ENCODE results near the gene VSTM2B.

VSTM2B gene

DNA sequence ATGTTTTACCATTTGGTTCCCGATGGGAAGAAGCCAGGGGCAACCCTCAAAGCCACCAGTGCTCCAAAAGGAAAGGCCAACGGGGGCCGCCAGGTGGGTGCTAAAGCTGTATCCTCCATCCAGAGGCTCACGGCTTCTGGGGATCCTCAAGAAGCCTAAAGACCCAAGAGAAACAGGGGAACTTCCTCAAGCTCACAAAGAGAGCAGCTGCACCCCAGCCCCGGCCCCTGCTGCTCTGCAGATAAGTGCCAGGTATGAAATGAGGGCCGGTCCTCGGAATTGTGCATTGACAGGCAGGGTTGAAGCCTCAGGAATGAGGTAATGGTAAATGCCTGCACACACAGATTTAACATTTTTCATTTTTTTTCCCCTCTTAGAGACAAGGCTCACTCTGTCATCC is 72.2 kb downstream of the VSTM2B start:
- H3K9ac ChIP-seq (ENCODE audit: low read length in 2 of 2), result no peak overlapping the region
- H3K27me3 ChIP-seq (ENCODE audit: control insufficient read depth in 1 of 2, insufficient read depth in 2 of 2, low read length in 2 of 2), result peaks cover 8 to 13% of the 10 kb centered on the region in 2 donors
- no peaks in the 10 kb centered on the region for H3K36me3 ChIP-seq (ENCODE audit: control insufficient read depth in 2 of 2, insufficient read depth in 2 of 2, low read length in 2 of 2)
- no peaks in the 10 kb centered on the region for H3K4me1 ChIP-seq (ENCODE audit: control insufficient read depth, insufficient read depth, low read length)
- no peak overlapping the region for H3K4me3 ChIP-seq (ENCODE audit: low read length in 2 of 2)
- H3K27ac ChIP-seq (ENCODE audit: low read length), result no peak overlapping the region
- no peaks in the 10 kb centered on the region for H3K9me3 ChIP-seq (ENCODE audit: control insufficient read depth in 2 of 2, low read length in 2 of 2)

DNA sequence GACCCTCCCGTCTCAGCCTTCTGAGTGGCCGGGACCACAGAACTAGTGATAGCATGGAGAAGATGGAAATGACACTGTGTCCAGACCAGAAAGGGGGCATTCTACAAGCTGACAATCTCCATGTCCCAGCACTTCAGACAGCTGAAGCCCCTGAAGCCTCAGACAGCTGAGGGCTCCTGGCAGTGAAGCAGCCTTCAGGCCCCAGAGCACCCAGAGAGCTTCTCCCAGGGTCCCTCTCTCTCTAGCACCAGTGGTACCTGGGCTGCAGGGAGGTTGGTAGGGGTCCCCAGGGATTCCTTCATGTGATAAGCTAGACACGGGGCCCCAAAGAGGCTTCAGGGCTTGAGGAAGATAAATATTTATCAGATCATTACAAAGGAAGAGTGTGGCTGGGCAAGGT is 72.7 kb downstream of the VSTM2B start:
- H3K27ac ChIP-seq (ENCODE audit: low read length), result no peak overlapping the region
- no peaks in the 10 kb centered on the region for H3K4me1 ChIP-seq (ENCODE audit: control insufficient read depth, insufficient read depth, low read length)
- no peak overlapping the region for H3K4me3 ChIP-seq (ENCODE audit: low read length in 2 of 2)
- no peaks in the 10 kb centered on the region for H3K36me3 ChIP-seq (ENCODE audit: control insufficient read depth in 2 of 2, insufficient read depth in 2 of 2, low read length in 2 of 2)
- H3K9ac ChIP-seq (ENCODE audit: low read length in 2 of 2), result no peak overlapping the region
- peaks cover 8 to 13% of the 10 kb centered on the region in 2 donors for H3K27me3 ChIP-seq (ENCODE audit: control insufficient read depth in 1 of 2, insufficient read depth in 2 of 2, low read length in 2 of 2)
- H3K9me3 ChIP-seq (ENCODE audit: control insufficient read depth in 2 of 2, low read length in 2 of 2), result no peaks in the 10 kb centered on the region

DNA sequence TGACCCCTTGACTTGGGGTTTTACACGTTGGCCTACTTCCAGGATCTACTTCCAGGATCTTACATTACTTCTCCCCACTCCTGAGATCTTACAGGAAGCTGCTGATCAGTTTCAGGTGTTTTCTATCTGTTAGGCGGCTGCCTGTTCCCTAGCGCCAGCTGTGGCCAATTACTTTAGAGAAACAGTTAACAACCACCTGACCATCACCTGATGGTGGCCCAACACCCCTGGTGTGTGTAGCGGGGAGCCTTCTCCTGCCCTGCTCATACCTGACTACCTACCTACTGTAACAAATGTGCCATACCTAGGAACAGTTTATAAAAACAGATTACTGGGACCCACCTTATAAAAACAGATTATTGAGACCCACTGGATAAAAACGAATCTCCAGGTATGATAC is 77.5 kb downstream of the VSTM2B start:
- H3K36me3 ChIP-seq (ENCODE audit: control insufficient read depth in 2 of 2, insufficient read depth in 2 of 2, low read length in 2 of 2), result no peaks in the 10 kb centered on the region
- no peak overlapping the region for H3K27ac ChIP-seq (ENCODE audit: low read length)
- no peaks in the 10 kb centered on the region for H3K9me3 ChIP-seq (ENCODE audit: control insufficient read depth in 2 of 2, low read length in 2 of 2)
- no peak overlapping the region for H3K4me3 ChIP-seq (ENCODE audit: low read length in 2 of 2)
- no peaks in the 10 kb centered on the region for H3K27me3 ChIP-seq (ENCODE audit: control insufficient read depth in 1 of 2, insufficient read depth in 2 of 2, low read length in 2 of 2)
- no peak overlapping the region for H3K9ac ChIP-seq (ENCODE audit: low read length in 2 of 2)
- peaks cover 12% of the 10 kb centered on the region for H3K4me1 ChIP-seq (ENCODE audit: control insufficient read depth, insufficient read depth, low read length)

DNA sequence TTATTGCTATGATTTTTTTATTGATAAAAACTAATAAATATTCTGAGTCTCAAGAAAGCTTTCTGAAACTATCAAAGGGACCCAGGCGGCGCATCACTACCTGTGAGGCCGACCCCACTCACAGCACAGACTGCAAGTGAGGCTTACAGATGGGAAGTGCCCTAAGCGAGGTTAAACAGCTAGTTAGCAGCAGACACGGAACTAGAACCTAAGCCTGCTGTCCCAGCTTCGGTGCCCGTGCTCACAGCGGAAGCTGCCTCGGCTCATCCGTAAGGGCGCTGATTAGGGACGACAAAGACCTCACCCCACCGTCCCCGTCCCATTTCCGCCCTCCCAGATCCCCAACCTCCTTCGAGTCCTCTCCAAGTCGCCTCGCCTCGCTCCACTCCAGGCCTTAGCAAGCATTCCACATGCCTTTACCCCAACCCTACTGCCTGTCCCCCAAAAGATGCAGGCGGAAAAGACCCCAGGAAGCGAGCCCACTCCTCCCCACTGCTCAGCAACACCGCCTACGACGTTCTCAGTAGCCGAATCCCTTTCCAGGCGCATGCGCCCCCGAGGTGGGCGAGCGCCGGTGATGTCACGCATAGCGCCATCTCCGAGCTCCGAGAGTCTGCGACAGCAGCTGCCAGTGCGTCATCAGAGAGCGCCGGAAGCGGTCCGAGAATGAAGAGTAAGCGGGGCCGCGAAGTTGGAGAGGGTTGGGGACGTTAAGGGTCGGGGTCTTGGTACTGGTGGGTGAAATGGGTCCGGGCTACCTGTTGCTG is 80.0 kb downstream of the VSTM2B start, which contains the start of gene POP4:
TSS of gene POP4 (plus strand) at position 631 of the 767 bp plus-strand sequence. CDS start at position 667, 36 bp downstream.
- Histone ChIP-seq H3K9ac (ENCODE audit: low read length in 2 of 2) (peak within 1 kb of the TSS; percentile 100), H3K36me3 (ENCODE audit: control insufficient read depth in 2 of 2, insufficient read depth in 2 of 2, low read length in 2 of 2) (peaks cover 15 to 16% of the 10 kb centered on the region in 2 donors), H3K4me1 (ENCODE audit: control insufficient read depth, insufficient read depth, low read length) (peaks cover 17% of the 10 kb centered on the region), H3K27me3 (ENCODE audit: control insufficient read depth in 1 of 2, insufficient read depth in 2 of 2, low read length in 2 of 2) (no peaks in the 10 kb centered on the region), H3K27ac (ENCODE audit: low read length) (peak within 1 kb of the TSS; percentile 97), H3K9me3 (ENCODE audit: control insufficient read depth in 2 of 2, low read length in 2 of 2) (no peaks in the 10 kb centered on the region), H3K4me3 (ENCODE audit: low read length in 2 of 2) (peak within 1 kb of the TSS; percentile 100)

DNA sequence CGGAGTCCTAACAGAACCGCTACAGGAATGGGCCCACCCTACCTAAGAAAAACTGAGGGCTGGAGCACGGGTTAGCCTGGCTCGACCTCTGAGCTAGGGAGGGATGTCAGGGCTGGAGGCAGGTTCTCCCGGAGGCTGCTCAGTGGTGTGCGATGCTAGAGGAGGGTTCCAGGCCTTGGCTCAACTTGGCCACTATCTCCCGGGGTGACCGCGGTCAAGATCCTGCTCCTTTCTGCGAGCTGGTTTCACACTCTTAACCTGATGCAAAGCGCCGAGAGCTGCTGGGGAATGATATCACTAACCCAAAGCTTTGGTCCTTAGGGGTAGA is 80.6 kb downstream of the VSTM2B start:
- peaks cover 17% of the 10 kb centered on the region for H3K4me1 ChIP-seq (ENCODE audit: control insufficient read depth, insufficient read depth, low read length)
- H3K27ac ChIP-seq (ENCODE audit: low read length), result peak overlapping the region; percentile 97
- H3K9ac ChIP-seq (ENCODE audit: low read length in 2 of 2), result peak overlapping the region; percentile 100
- H3K36me3 ChIP-seq (ENCODE audit: control insufficient read depth in 2 of 2, insufficient read depth in 2 of 2, low read length in 2 of 2), result peaks cover 17% of the 10 kb centered on the region in 2 donors
- H3K27me3 ChIP-seq (ENCODE audit: control insufficient read depth in 1 of 2, insufficient read depth in 2 of 2, low read length in 2 of 2), result no peaks in the 10 kb centered on the region
- no peaks in the 10 kb centered on the region for H3K9me3 ChIP-seq (ENCODE audit: control insufficient read depth in 2 of 2, low read length in 2 of 2)
- H3K4me3 ChIP-seq (ENCODE audit: low read length in 2 of 2), result peak overlapping the region; percentile 100

DNA sequence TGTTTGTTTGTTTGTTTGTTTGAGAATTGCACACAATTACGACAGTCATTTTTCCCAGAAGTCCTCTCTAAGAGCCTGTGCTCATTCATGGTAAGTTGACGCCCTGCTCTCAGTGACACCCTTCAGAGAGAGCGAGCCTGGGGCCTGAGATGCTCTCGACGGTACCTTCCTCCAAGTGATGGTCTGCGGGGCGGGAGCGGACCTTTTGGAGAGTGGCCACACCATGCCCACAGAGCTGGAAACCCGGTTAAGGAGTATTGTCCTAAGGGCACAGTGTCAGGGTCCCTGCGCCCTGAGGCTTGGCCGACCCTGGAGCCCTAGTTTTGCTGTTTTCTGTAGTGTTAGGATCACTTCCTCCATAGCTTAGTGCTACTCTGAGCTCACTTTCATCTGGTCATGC is 83.8 kb downstream of the VSTM2B start:
- Histone ChIP-seq H3K27ac (ENCODE audit: low read length) (no peak overlapping the region), H3K27me3 (ENCODE audit: control insufficient read depth in 1 of 2, insufficient read depth in 2 of 2, low read length in 2 of 2) (no peaks in the 10 kb centered on the region), H3K9ac (ENCODE audit: low read length in 2 of 2) (no peak overlapping the region), H3K4me3 (ENCODE audit: low read length in 2 of 2) (no peak overlapping the region), H3K9me3 (ENCODE audit: control insufficient read depth in 2 of 2, low read length in 2 of 2) (no peaks in the 10 kb centered on the region), H3K4me1 (ENCODE audit: control insufficient read depth, insufficient read depth, low read length) (peaks cover 17% of the 10 kb centered on the region), H3K36me3 (ENCODE audit: control insufficient read depth in 2 of 2, insufficient read depth in 2 of 2, low read length in 2 of 2) (peaks cover 44 to 47% of the 10 kb centered on the region in 2 donors)

DNA sequence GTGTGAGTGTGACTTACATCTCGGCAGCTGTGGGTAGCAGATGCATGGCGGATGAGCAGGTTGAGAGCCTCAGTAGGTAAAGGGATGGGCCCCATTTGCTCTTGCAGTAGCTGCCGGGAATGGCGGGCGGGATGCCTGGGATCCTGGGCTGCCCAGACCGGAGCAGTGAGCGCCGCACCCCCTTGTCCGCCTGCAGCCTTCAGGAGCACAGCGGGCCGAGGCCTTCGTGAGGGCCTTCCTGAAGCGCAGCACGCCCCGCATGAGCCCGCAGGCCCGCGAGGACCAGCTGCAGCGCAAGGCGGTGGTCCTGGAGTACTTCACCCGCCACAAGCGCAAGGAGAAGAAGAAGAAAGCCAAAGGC is 84.4 kb downstream of the VSTM2B start:
- Histone ChIP-seq H3K4me3 (ENCODE audit: low read length in 2 of 2) (no peak overlapping the region), H3K9ac (ENCODE audit: low read length in 2 of 2) (no peak overlapping the region), H3K27me3 (ENCODE audit: control insufficient read depth in 1 of 2, insufficient read depth in 2 of 2, low read length in 2 of 2) (no peaks in the 10 kb centered on the region), H3K27ac (ENCODE audit: low read length) (no peak overlapping the region), H3K4me1 (ENCODE audit: control insufficient read depth, insufficient read depth, low read length) (peaks cover 17% of the 10 kb centered on the region), H3K36me3 (ENCODE audit: control insufficient read depth in 2 of 2, insufficient read depth in 2 of 2, low read length in 2 of 2) (peaks cover 47 to 50% of the 10 kb centered on the region in 2 donors), H3K9me3 (ENCODE audit: control insufficient read depth in 2 of 2, low read length in 2 of 2) (no peaks in the 10 kb centered on the region)

DNA sequence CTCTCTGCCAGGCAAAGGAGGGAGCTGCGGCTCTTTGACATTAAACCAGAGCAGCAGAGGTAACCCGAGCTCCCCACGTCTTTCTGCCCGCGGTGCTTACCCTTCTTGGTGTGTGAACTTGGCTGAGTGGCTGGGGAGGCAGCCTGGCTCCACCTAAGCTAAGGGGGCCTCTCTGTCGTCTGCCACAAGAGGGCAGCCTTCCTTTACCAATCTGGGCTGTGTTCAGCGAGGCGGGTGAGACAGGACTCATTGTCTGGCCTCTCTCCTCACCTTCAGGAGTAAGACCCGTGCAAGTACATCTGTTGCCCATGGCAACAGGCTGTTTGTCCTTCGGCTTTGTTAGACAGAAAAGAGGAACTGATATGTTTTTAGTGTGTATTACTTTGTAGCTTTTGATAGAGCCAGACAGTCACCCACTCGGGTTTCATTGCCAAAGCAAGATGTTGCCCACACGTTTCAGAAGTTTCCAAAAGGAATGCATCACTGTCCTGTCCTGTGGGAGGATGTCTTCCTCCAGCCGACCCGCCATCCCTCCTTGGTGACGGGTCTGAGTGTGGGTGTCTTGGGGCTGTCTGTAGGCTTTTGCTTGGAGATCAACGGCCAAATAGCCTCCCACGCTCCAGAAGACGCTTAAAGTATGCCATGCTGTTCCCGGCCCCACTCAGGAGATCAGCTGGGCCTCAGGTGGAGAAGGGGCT is 84.9 kb downstream of the VSTM2B start:
- peaks cover 52 to 55% of the 10 kb centered on the region in 2 donors for H3K36me3 ChIP-seq (ENCODE audit: control insufficient read depth in 2 of 2, insufficient read depth in 2 of 2, low read length in 2 of 2)
- no peaks in the 10 kb centered on the region for H3K27me3 ChIP-seq (ENCODE audit: control insufficient read depth in 1 of 2, insufficient read depth in 2 of 2, low read length in 2 of 2)
- peaks cover 13% of the 10 kb centered on the region for H3K4me1 ChIP-seq (ENCODE audit: control insufficient read depth, insufficient read depth, low read length)
- no peak overlapping the region for H3K9ac ChIP-seq (ENCODE audit: low read length in 2 of 2)
- H3K9me3 ChIP-seq (ENCODE audit: control insufficient read depth in 2 of 2, low read length in 2 of 2), result no peaks in the 10 kb centered on the region
- no peak overlapping the region for H3K27ac ChIP-seq (ENCODE audit: low read length)
- no peak overlapping the region for H3K4me3 ChIP-seq (ENCODE audit: low read length in 2 of 2)

DNA sequence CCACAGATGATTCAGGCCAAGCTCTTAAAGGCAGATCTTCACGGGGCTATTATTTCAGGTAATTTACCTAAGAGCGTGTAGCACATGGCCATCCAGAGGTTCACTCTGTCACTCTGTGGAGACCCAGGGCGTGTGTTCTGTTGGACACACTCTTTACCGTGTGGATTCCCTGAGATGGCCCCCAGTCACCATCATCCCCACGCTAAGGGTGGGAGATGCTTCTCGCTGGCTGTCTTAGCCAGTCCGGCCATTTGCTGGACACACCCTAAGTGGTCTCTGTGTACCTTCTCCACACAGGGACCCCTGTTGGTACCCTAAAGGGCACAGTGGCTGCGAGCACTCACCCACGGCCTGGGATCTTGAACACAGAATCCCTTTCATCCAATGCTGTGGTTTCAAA is 86.3 kb downstream of the VSTM2B start:
- no peak overlapping the region for H3K9ac ChIP-seq (ENCODE audit: low read length in 2 of 2)
- H3K4me3 ChIP-seq (ENCODE audit: low read length in 2 of 2), result no peak overlapping the region
- H3K9me3 ChIP-seq (ENCODE audit: control insufficient read depth in 2 of 2, low read length in 2 of 2), result no peaks in the 10 kb centered on the region
- peaks cover 5% of the 10 kb centered on the region for H3K4me1 ChIP-seq (ENCODE audit: control insufficient read depth, insufficient read depth, low read length)
- H3K27ac ChIP-seq (ENCODE audit: low read length), result no peak overlapping the region
- no peaks in the 10 kb centered on the region for H3K27me3 ChIP-seq (ENCODE audit: control insufficient read depth in 1 of 2, insufficient read depth in 2 of 2, low read length in 2 of 2)
- H3K36me3 ChIP-seq (ENCODE audit: control insufficient read depth in 2 of 2, insufficient read depth in 2 of 2, low read length in 2 of 2), result peaks cover 61 to 62% of the 10 kb centered on the region in 2 donors

DNA sequence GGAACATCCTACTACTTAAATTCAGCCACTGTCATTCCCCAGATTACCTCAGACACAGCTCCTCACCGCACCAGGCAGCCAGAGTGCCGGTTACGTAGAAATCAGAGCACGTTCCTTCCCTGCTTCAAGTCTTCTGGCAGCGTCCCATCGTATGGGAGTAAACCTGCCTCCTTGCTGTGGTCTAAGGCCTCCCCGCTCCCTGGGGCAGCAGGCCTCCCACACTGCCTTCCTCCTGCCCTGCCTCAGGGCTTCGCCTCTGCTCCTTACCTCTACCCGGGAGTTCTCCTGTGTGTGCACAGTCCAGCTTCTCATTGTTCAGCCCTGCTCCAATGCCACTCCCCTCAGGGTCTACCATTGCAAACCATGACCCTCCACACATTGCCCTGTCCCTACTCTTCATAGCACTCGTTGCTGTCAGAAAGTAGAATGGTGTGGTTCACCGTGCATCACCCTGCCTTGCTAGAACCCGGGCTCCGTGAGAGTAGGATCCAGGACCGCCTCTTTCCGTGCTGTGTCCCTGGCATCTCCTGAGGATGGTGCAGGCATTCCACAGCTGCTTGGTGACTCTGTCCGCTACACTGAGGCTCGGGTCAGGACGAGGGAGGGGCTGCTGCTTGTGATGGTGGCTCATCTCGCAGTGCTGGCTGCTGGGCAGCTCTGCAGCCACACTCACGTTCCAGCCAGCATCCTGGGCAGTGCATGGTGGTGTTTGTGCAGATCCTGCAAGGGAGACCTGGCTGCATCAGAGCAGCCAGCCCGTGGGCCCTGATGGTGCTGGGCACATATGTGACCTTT is 87.2 kb downstream of the VSTM2B start:
- no peaks in the 10 kb centered on the region for H3K9me3 ChIP-seq (ENCODE audit: control insufficient read depth in 2 of 2, low read length in 2 of 2)
- H3K36me3 ChIP-seq (ENCODE audit: control insufficient read depth in 2 of 2, insufficient read depth in 2 of 2, low read length in 2 of 2), result peaks cover 61 to 62% of the 10 kb centered on the region in 2 donors
- no peaks in the 10 kb centered on the region for H3K27me3 ChIP-seq (ENCODE audit: control insufficient read depth in 1 of 2, insufficient read depth in 2 of 2, low read length in 2 of 2)
- H3K9ac ChIP-seq (ENCODE audit: low read length in 2 of 2), result no peak overlapping the region
- no peak overlapping the region for H3K27ac ChIP-seq (ENCODE audit: low read length)
- H3K4me1 ChIP-seq (ENCODE audit: control insufficient read depth, insufficient read depth, low read length), result peaks cover 5% of the 10 kb centered on the region
- no peak overlapping the region for H3K4me3 ChIP-seq (ENCODE audit: low read length in 2 of 2)

Data from stomach smooth muscle (tissue), 2 donors.